GM15510 (cell line): ENCODE results near the gene PSIP1.

Source experiments
- POLR2A ChIP-seq: IDR thresholded peaks from 3 replicates; pipeline ENCODE4 v1.6.1; 2011; ENCODE audit warnings: borderline replicate concordance; ENCODE audit not compliant: insufficient read length; ENCODE audit errors: extremely low read depth

Gene PSIP1

GRCh38 chr9:15469406-15469805 is 41.4 kb downstream of the PSIP1 start:
- TF ChIP-seq POLR2A, result no peak

- TF ChIP-seq POLR2A, result no peak
These were observed 42.6 kb downstream of the PSIP1 start for GRCh38 chr9:15468145-15468544.

GRCh38 chr9:15461601-15462000 is 49.2 kb downstream of the PSIP1 start:
- TF ChIP-seq POLR2A, result no peak

- no peak for TF ChIP-seq POLR2A
These were observed 49.7 kb downstream of the PSIP1 start for GRCh38 chr9:15461056-15461455.

- TF ChIP-seq POLR2A, result no peak
These were observed 56.8 kb downstream of the PSIP1 start for GRCh38 chr9:15453956-15454355.

GRCh38 chr9:15444141-15444540 is 66.6 kb downstream of the PSIP1 start:
- TF ChIP-seq POLR2A, result no peak

GRCh38 chr9:15438891-15439290 is 71.9 kb downstream of the PSIP1 start:
- TF ChIP-seq POLR2A, result no peak

- TF ChIP-seq POLR2A, result no peak
These were observed 77.1 kb downstream of the PSIP1 start for GRCh38 chr9:15433661-15434060.

- no peak for TF ChIP-seq POLR2A
These were observed 77.6 kb downstream of the PSIP1 start for GRCh38 chr9:15433191-15433590.

- no peak for TF ChIP-seq POLR2A
These were observed 79.6 kb downstream of the PSIP1 start for GRCh38 chr9:15430920-15431844.

GRCh38 chr9:15426019-15426418 is 84.8 kb downstream of the PSIP1 start:
- TF ChIP-seq POLR2A, result no peak

- TF ChIP-seq POLR2A, result no peak
These were observed 87.4 kb downstream of the PSIP1 start for GRCh38 chr9:15423231-15423985.

- TF ChIP-seq POLR2A, result peak; percentile 87
These were observed 88.2 kb downstream of the PSIP1 start, which contains the start of gene SNAPC3 for GRCh38 chr9:15422372-15423230. TSS of gene SNAPC3 (plus strand) at chr9:15422876. CDS start at chr9:15422880, 4 bp downstream.

- TF ChIP-seq POLR2A, result no peak
These were observed 88.8 kb downstream of the PSIP1 start for GRCh38 chr9:15421990-15422371.

GRCh38 chr9:15421532-15421931 is 89.2 kb downstream of the PSIP1 start:
- no peak for TF ChIP-seq POLR2A
